ENCODE measurements around the gene NOVA2.

GRCh38 chr19:45939792-45940514 lies 33.7 kb downstream of the NOVA2 start:
- no peak for TF ChIP-seq POLR2A (IDR thresholded peaks at IDR 0.05; ENCODE audit: low read depth, low read length)
- TF ChIP-seq SPI1 (IDR thresholded peaks at IDR 0.05; ENCODE audit: low read depth, low read length) = no peak
- no peak for TF ChIP-seq PAX5 (IDR thresholded peaks at IDR 0.05; ENCODE audit: insufficient read depth, low read length, severe bottlenecking)
- TF ChIP-seq POLR2AphosphoS5 (IDR thresholded peaks at IDR 0.05; ENCODE audit: low read depth, low read length) = no peak
- no peak for TF ChIP-seq TAF1 (IDR thresholded peaks at IDR 0.05; ENCODE audit: low read depth, low read length)
